Testis (tissue), 3 donors: ENCODE data around the gene DNAJC12. TPM values are rescaled to one million over a fixed set of nuclear protein-coding genes. Genes with fewer than 3 reads are reported as not detected.

Experiments used
- DNase-seq: peaks from one replicate; pipeline ENCODE4 v3.0.0-alpha.2; 2019
- H3K27ac ChIP-seq, 2 donors: fragments of 200-600 bp; sonication (generic); one replicate each; pipeline ENCODE4 v1.5.1; 2019
- H3K27me3 ChIP-seq: fragments of 200-600 bp; sonication (generic); one replicate; pipeline ENCODE4 v1.5.1; 2019
- H3K36me3 ChIP-seq: fragments of 200-600 bp; sonication (generic); one replicate; pipeline ENCODE4 v1.5.1; 2017; ENCODE audit warnings: low read depth; ENCODE audit errors: missing control alignments
- H3K4me1 ChIP-seq: fragments of 200-600 bp; sonication (generic); one replicate; pipeline ENCODE4 v1.5.1; 2019
- H3K4me3 ChIP-seq, 2 donors: fragments of 200-600 bp; sonication (generic); one replicate each; pipeline ENCODE4 v1.5.1; 2017 to 2019
- H3K9me3 ChIP-seq: fragments of 200-600 bp; sonication (generic); one replicate; pipeline ENCODE4 v1.5.1; 2017
- POLR2A ChIP-seq: fragments of 450-650 bp; IDR thresholded peaks from one replicate; pipeline ENCODE4 v1.6.1; 2017; ENCODE audit warnings: antibody characterized with exemption, mild to moderate bottlenecking, moderate library complexity
- WGBS, 2 donors: methylation state at CpG; one replicate each; pipeline ENCODE4 v1.1.5; 2018; 5-methylcytosine and 5-hydroxymethylcytosine counted together
- intact Hi-C: fragments of 100-400 bp; cut with DNase I; formaldehyde crosslinking; loops from one replicate; pipeline ENCODE4 v1.15.1; 2023; ENCODE audit warnings: low total_unique reads
- polyA plus RNA-seq: library from polyadenylated mRNA; stranded (reverse); fragments of 350-450 nt; fragmentation: Illumina TruSeq; extraction: RNeasy Lipid Tissue Mini Kit (QIAGEN cat#74804); gene quantifications from one replicate; pipeline ENCODE4 v1.2.3, GENCODE V29; 2014; ENCODE audit warnings: low read depth, low replicate concordance; ENCODE audit not compliant: insufficient read depth
- total RNA-seq, 2 donors: library from RNA; depleted of rRNA; stranded (reverse); fragments of >200 nt; gene quantifications; one replicate each; pipeline ENCODE4 v1.2.3, GENCODE V29; 2016
- TF ChIP-seq, protein P1 (sequence below), 3 experiments: fragments of 450-650 bp in 2 of 3; fragments of 200-600 bp in 1 of 3; sonication (generic) in 1 of 3; IDR thresholded peaks; one replicate each; pipeline ENCODE4 v1.5.1; 2016 to 2019; ENCODE audit warnings: antibody characterized with exemption in 3 of 3, mild to moderate bottlenecking in 2 of 3, moderate library complexity in 1 of 3

DNAJC12 gene
- total and polyA plus RNA-seq, 3 donors from 2014 or later = 16.0 to 23.3 (median 22.5) TPM

DNA sequence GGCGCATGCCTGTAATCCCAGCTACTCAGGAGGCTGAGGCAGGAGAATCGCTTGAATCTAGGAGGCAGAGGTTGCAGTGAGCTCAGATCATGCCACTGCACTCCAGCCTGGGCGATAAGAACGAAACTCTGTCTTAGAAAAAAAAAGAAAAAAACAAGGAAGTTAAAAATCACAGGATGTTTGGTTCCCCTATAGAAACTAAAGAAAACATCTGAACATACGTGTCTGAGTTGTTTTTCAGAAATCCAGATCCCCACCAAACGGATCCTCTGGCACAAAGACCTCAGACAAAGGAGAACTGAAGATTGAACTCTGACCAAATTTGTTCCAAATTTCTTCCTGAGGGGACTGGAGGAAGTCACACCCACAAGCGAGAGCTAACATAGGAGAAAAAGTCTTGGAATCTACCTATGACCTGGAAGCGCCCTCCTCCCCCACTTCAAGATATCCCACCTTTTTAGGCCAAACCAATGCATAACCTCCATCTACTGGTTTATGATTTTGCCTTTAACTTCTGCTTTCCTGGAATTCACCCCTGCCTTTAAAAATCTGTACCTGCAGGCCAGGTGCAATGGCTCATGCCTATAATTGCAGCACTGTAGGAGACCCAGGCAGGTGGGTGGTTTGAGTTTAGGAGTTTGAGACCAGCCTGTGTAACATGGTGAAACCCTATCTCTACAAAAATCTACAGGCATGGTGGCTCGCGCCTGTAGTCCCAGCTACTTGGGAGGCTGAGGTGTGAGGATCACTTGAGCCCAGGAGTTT lies 26.8 kb upstream of the DNAJC12 start:
- WGBS, 2 donors = 86 to 87% methylated on average over 10 of the region's 10 CpGs
- intact Hi-C loops = no loop called here

DNA sequence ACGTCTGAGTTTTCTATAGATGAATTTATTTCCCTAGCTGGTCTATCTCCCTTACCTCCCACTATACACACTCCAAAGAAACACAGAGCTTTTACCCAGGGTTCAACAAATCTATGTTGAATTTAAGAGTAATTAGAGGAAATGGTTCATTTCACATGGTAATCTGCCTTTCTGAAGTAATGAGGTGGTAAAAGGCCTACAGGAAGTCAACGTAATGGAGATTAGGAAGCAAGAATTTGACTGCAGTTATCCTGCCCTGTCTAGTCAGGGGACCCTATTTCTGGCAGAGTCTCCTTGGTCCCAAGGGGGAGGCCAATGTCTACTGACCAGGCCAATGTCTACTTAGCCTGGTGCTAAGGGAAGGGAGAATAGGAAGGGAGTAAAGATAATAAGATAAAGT lies 25.1 kb upstream of the DNAJC12 start:
- Histone ChIP-seq H3K4me1 (no peaks in the 10 kb centered on the region), H3K36me3 (no peaks in the 10 kb centered on the region), H3K27ac (no peak overlapping the region), H3K9me3 (no peaks in the 10 kb centered on the region), H3K4me3 (no peak overlapping the region), H3K27me3 (no peaks in the 10 kb centered on the region)
- no peak for DNase-seq
- 71 to 80% methylated on average over 2 of the region's 2 CpGs for WGBS, 2 donors
- intact Hi-C loops = no loop called here
- TF ChIP-seq, protein P1, sequence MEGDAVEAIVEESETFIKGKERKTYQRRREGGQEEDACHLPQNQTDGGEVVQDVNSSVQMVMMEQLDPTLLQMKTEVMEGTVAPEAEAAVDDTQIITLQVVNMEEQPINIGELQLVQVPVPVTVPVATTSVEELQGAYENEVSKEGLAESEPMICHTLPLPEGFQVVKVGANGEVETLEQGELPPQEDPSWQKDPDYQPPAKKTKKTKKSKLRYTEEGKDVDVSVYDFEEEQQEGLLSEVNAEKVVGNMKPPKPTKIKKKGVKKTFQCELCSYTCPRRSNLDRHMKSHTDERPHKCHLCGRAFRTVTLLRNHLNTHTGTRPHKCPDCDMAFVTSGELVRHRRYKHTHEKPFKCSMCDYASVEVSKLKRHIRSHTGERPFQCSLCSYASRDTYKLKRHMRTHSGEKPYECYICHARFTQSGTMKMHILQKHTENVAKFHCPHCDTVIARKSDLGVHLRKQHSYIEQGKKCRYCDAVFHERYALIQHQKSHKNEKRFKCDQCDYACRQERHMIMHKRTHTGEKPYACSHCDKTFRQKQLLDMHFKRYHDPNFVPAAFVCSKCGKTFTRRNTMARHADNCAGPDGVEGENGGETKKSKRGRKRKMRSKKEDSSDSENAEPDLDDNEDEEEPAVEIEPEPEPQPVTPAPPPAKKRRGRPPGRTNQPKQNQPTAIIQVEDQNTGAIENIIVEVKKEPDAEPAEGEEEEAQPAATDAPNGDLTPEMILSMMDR (IDR thresholded peaks at IDR 0.05) = no peak
- no peak for TF ChIP-seq POLR2A

More for the DNA sequence above, 26.8 kb upstream of the DNAJC12 start:
- TF ChIP-seq, protein P1 (IDR thresholded peaks at IDR 0.05) = no peak
- TF ChIP-seq POLR2A = no peak
- DNase-seq = no peak
- no peaks in the 10 kb centered on the region for H3K9me3 ChIP-seq
- no peaks in the 10 kb centered on the region for H3K4me1 ChIP-seq
- no peak overlapping the region for H3K27ac ChIP-seq
- H3K4me3 ChIP-seq = no peak overlapping the region
- no peaks in the 10 kb centered on the region for H3K27me3 ChIP-seq
- no peaks in the 10 kb centered on the region for H3K36me3 ChIP-seq

DNA sequence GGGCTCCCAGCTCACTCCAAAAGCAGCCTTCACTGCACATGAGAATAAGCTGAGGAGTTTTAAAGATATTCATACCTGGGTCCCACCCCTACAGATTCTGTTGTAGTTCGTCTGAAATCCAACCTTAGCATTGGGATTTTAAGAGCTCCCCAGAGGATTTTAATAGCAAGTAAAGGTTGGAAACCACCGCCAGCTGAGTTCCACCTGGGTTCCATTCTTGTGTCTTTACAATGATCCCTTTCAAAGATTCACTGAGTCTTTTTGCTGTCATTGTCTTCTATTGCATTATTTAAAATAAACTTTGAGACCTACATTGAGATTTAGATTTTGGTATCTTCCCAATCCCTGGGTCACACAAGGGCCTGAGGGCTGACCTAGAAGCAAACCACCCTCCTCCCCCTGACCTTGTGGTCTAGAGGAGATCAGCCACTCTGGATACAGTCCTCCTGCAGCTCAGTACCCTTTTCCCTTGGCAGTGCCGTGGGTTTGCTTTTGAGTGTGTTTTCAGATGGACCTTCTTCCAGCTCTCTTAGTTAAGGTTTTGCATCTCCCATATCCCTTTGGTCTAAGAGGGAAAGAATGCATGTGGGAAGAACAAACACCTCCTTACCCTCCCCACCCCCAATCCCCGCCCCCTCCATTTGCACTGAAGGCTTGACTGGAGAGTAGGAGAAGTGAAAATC lies 23.9 kb upstream of the DNAJC12 start:
- Histone ChIP-seq H3K9me3 (no peaks in the 10 kb centered on the region), H3K27ac (no peak overlapping the region), H3K4me1 (no peaks in the 10 kb centered on the region), H3K36me3 (no peaks in the 10 kb centered on the region), H3K27me3 (no peaks in the 10 kb centered on the region), H3K4me3 (no peak overlapping the region)
- no peak for DNase-seq
- 74 to 82% methylated on average over 4 of the region's 4 CpGs for WGBS, 2 donors
- intact Hi-C loops = no loop called here
- TF ChIP-seq, protein P1 (IDR thresholded peaks at IDR 0.05) = no peak
- TF ChIP-seq POLR2A = no peak

DNA sequence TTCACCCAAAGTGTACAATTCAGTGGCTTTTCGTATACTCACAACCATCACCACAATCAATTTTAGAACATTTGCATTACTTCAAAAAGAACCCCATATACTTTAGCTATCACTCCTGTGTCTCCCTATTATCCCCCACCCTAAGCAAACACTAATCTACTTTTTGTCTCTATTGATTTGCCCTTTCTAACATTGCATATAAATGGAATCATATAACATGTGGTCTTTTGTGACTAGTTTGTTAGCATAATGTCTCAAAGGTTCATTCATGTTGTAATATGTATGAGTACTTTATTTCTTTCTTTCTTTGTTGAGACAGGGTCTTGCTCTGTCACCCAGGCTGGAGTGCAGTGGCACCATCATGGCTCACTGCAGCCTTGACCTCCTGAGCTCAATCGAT lies 21.0 kb upstream of the DNAJC12 start:
- Histone ChIP-seq H3K4me1 (no peaks in the 10 kb centered on the region), H3K27me3 (no peaks in the 10 kb centered on the region), H3K27ac (no peak overlapping the region), H3K9me3 (no peaks in the 10 kb centered on the region), H3K36me3 (no peaks in the 10 kb centered on the region), H3K4me3 (no peak overlapping the region)
- WGBS, 2 donors = 88 to 92% methylated on average over 2 of the region's 2 CpGs
- no peak for DNase-seq
- TF ChIP-seq, protein P1 (IDR thresholded peaks at IDR 0.05) = no peak
- no peak for TF ChIP-seq POLR2A
- intact Hi-C loops = no loop called here
